AG10803 (cell line): ENCODE measurements around the gene TFPI.
A peak's percentile ranks its signal among the peaks of the same experiment; 100 is the strongest.

Experiments used
- DNase-seq: peaks from one replicate; pipeline ENCODE4 v3.0.0; 2010; ENCODE audit warnings: low read depth
- H3K4me3 ChIP-seq: 2 replicates; pipeline ENCODE4 v1.5.1; 2011; ENCODE audit warnings: mild to moderate bottlenecking, low read length, control low read depth
- TF ChIP-seq, protein P1 (sequence below): conservative IDR thresholded peaks from 2 replicates; pipeline ENCODE4 v1.5.1; 2011; ENCODE audit warnings: mild to moderate bottlenecking, low read length, control low read depth, inconsistent platforms

TFPI gene

DNA sequence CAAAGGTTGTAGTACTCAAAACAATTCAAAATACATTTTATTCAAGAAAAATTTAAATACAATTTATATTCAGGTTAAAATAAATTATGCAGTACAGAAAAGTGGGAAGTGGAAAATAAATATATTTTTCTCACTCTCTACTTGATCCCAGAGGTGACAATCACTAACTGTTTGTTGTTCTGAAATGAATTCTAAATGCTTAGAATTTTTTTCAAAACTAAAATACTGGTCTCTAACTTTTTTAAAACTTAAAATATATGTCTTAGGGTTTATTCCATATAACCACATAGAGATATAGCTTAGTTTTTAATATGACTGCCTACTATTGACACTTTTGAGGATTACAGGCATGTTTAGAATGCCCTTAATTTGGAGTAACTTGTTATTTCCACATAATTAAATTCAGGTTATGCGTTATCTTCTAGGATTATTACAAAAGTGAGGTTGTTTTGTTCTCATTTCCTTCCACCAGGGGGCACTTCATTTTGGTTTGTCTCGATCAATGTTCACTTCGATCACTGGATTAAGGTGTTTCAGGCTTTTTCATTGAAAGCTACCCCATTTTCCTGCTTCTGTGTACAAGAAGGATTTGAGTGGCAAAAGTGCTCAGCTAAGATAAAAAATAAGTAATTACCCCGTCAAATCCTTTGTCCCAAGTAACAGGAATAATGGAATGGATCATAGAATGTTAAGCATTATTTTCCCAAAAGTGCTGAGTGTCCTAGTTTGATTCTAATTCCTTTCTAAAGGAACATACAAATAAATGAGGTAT is 27.1 kb upstream of the TFPI start:
- DNase-seq, result peak; percentile 33
- TF ChIP-seq, protein P1, sequence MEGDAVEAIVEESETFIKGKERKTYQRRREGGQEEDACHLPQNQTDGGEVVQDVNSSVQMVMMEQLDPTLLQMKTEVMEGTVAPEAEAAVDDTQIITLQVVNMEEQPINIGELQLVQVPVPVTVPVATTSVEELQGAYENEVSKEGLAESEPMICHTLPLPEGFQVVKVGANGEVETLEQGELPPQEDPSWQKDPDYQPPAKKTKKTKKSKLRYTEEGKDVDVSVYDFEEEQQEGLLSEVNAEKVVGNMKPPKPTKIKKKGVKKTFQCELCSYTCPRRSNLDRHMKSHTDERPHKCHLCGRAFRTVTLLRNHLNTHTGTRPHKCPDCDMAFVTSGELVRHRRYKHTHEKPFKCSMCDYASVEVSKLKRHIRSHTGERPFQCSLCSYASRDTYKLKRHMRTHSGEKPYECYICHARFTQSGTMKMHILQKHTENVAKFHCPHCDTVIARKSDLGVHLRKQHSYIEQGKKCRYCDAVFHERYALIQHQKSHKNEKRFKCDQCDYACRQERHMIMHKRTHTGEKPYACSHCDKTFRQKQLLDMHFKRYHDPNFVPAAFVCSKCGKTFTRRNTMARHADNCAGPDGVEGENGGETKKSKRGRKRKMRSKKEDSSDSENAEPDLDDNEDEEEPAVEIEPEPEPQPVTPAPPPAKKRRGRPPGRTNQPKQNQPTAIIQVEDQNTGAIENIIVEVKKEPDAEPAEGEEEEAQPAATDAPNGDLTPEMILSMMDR, result peak; percentile 75
- H3K4me3 ChIP-seq, result peak overlapping the region; percentile 42

DNA sequence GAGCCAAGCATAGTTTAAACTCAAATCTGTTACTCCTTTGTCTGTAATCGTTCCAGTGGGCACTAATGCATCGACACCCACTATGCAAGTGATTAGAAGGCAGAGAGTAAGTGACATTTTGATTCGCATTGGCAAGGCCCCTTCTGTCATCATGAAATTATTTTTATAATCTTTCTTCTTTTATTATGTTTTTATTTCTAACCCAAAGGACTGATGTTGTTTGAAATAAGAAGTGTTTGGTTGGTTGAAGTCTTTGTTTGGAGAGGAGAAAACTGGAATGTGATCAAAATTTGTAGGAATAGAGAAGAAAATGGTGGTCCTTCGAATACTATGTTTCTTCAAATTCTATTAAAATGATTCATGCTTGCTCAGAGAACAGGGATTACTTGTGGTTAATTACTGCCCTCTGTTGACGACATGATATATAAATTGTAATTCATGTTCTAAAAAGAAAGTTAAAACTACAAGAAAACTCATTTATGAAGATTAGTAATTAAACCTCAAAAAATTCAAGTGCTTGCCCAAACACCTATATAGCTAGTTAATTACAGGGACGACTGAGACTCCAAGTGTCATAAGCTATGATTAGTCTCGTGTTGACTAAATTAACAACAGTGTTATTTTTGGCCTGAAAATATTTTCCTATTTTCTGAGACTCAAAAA is 26.4 kb upstream of the TFPI start:
- TF ChIP-seq, protein P1, result peak; percentile 55
- peak; percentile 73 for DNase-seq
- peak overlapping the region; percentile 42 for H3K4me3 ChIP-seq

DNA sequence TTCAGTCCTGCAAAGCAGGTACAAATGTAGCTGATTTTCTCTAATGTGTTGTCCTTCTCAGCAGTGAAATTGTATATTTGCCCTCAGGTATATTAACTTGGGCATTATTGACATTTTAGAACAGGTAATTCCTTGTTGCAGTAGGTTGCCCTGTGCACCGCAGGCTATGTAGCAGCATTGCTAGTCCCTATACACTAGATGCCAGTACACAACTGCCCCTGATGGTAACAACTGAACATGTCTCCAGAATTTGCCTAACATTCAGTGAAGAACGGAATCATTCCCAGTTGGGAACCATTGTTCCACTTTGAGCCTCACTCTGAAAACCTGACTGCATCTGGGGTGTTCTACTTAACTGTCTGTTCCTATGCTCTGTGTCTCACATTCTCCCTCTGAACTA is 23.1 kb upstream of the TFPI start:
- H3K4me3 ChIP-seq, result no peak overlapping the region
- TF ChIP-seq, protein P1, result no peak
- no peak for DNase-seq

GRCh38 chr2:187576906-187577305 is 22.7 kb upstream of the TFPI start:
- DNase-seq, result no peak
- TF ChIP-seq, protein P1, result no peak
- no peak overlapping the region for H3K4me3 ChIP-seq

DNA sequence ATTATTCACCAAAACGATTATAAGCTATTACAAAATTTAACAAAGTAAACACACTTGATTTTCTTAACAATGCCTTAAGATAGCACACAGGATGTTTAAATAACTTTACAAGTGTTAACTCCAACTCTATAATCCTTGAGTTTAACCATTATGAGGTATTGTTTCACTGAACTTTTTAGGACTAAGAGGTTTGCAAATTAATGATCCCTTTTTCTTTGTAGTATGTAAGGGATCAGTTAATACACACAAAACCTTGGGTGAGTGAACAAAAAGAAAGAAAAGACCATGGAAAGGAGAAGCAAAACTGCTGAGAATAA is 21.5 kb upstream of the TFPI start:
- H3K4me3 ChIP-seq, result no peak overlapping the region
- no peak for DNase-seq
- TF ChIP-seq, protein P1, result no peak

DNA sequence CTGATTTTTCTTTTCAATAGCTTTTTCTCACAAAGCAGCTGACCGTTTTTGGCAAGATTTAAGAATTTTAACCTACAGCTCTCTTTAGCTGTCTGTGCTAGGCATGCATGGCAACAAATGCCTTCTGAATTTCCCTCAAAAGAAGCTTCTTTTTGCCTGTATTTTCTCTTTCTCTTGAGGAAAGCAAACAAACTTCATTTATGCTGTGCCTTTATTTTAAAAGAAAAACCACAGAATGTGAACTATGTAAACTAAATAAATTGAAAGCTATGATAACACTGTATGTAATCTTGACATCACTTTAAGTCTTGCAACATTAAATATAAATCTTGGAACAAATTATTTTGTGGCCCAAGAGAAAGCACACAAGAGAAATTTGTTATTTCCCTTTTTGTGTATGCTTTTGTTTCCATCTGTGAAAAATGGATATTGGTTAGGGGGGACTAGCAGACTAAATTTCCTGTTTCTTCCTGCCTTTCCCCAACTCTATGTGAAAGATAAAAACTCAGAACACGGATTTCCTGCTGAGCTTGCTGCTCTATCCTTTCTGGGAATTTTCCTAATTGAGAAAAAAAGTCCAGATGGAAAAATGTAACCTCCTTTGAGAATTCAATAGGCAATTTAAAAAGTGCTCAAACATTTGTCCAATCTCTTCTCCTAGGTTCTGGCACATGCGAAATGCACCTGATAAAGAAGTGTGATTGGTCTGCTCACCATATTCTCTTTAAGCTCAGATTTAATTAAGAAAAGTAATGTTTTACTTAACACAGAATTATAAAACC is 20.9 kb upstream of the TFPI start:
- H3K4me3 ChIP-seq, result no peak overlapping the region
- TF ChIP-seq, protein P1, result no peak
- DNase-seq, result peak; percentile 63
